Left ventricle myocardium inferior (tissue), 1 donor: ENCODE results near the gene NRROS. TPM values are rescaled to one million over a fixed set of nuclear protein-coding genes. Genes with fewer than 3 reads are reported as not detected.

Source experiments
- DNase-seq: peaks from one replicate; pipeline ENCODE4 v3.0.0-alpha.2; 2020
- H3K27ac ChIP-seq: fragments of 200-600 bp; replicated peaks from 2 replicates; pipeline ENCODE4 v1.8.0; 2021
- H3K27me3 ChIP-seq: fragments of 200-600 bp; 2 replicates; pipeline ENCODE4 v1.8.0; 2021; ENCODE audit warnings: low read depth
- H3K36me3 ChIP-seq: fragments of 200-600 bp; 2 replicates; pipeline ENCODE4 v1.8.0; 2021
- H3K4me1 ChIP-seq: fragments of 200-600 bp; 2 replicates; pipeline ENCODE4 v1.8.0; 2021
- H3K4me3 ChIP-seq: fragments of 200-600 bp; 2 replicates; pipeline ENCODE4 v1.8.0; 2021; ENCODE audit warnings: mild to moderate bottlenecking, moderate library complexity
- H3K9me3 ChIP-seq: fragments of 200-600 bp; replicated peaks from 2 replicates; pipeline ENCODE4 v1.8.0; 2021
- CTCF ChIP-seq: fragments of 200-600 bp; IDR thresholded peaks from 2 replicates; pipeline ENCODE4 v1.8.0; 2021; ENCODE audit warnings: antibody characterized with exemption, mild to moderate bottlenecking, borderline replicate concordance
- intact Hi-C: fragments of 100-400 bp; cut with micrococcal nuclease; formaldehyde crosslinking; loops from one replicate; pipeline ENCODE4 v1.11.0; 2022
- total RNA-seq: library from RNA; stranded (reverse); fragmentation: NEBNext Ultra II Directional; extraction: Animal tissue kit (Norgen Biotek cat#: 25700); gene quantifications from one replicate; pipeline ENCODE4 v1.2.1, GENCODE V29; 2021
- donor health status: DM: no; HTN: yes; CAD: no; lungs with severe emphysema.

NRROS gene
- total RNA-seq, 1 donor from 2014 or later: 2.4 TPM

DNA sequence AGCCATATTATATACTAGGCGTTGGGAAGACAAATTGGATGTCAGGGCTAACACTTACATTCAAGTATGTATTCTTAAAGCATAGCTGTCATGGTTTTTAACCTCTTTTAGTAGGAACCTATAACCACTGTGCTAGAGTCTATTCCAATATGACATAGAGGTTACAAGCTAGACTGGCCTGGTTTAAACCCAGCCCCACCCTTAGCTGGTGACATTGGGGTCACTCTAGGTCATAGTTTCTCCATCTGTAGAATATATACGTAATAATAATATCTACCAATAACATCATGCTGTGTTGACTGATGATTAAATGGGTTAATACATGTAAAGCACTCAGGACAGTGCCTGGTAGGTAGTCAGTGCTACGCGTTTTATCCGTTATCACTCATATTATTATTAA is 16.7 kb downstream of the NRROS start:
- Histone ChIP-seq H3K27me3 (no peaks in the 10 kb centered on the region), H3K36me3 (peaks cover 4% of the 10 kb centered on the region), H3K9me3 (no peaks in the 10 kb centered on the region), H3K4me3 (no peak overlapping the region), H3K4me1 (peaks cover 23% of the 10 kb centered on the region), H3K27ac (no peak overlapping the region)
- intact Hi-C loops: no loop called here
- DNase-seq: no peak
- TF ChIP-seq CTCF: no peak

GRCh38 chr3:196659901-196660351 is 20.4 kb downstream of the NRROS start:
- no peaks in the 10 kb centered on the region for H3K9me3 ChIP-seq
- H3K4me1 ChIP-seq: no peaks in the 10 kb centered on the region
- no peaks in the 10 kb centered on the region for H3K27me3 ChIP-seq
- intact Hi-C loops: no loop called here
- no peak overlapping the region for H3K27ac ChIP-seq
- TF ChIP-seq CTCF: no peak
- H3K4me3 ChIP-seq: no peak overlapping the region
- DNase-seq: no peak
- H3K36me3 ChIP-seq: peaks cover 9% of the 10 kb centered on the region

GRCh38 chr3:196660381-196661166 is 21.1 kb downstream of the NRROS start:
- Histone ChIP-seq H3K4me1 (no peaks in the 10 kb centered on the region), H3K27ac (no peak overlapping the region), H3K27me3 (no peaks in the 10 kb centered on the region), H3K36me3 (peaks cover 9% of the 10 kb centered on the region), H3K9me3 (no peaks in the 10 kb centered on the region), H3K4me3 (no peak overlapping the region)
- DNase-seq: no peak
- intact Hi-C loops: no loop called here
- no peak for TF ChIP-seq CTCF

DNA sequence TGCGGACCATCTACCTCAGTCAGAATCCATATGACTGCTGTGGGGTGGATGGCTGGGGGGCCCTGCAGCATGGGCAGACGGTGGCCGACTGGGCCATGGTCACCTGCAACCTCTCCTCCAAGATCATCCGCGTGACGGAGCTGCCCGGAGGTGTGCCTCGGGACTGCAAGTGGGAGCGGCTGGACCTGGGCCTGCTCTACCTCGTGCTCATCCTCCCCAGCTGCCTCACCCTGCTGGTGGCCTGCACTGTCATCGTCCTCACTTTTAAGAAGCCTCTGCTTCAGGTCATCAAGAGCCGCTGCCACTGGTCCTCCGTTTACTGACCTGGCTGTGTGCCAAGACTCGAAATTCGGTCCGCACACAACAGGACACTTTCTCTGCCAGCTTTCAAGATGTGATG is 21.9 kb downstream of the NRROS start:
- Histone ChIP-seq H3K36me3 (peaks cover 9% of the 10 kb centered on the region), H3K9me3 (no peaks in the 10 kb centered on the region), H3K4me3 (no peak overlapping the region), H3K4me1 (no peaks in the 10 kb centered on the region), H3K27ac (no peak overlapping the region), H3K27me3 (no peaks in the 10 kb centered on the region)
- no peak for TF ChIP-seq CTCF
- no peak for DNase-seq
- intact Hi-C loops: no loop called here

DNA sequence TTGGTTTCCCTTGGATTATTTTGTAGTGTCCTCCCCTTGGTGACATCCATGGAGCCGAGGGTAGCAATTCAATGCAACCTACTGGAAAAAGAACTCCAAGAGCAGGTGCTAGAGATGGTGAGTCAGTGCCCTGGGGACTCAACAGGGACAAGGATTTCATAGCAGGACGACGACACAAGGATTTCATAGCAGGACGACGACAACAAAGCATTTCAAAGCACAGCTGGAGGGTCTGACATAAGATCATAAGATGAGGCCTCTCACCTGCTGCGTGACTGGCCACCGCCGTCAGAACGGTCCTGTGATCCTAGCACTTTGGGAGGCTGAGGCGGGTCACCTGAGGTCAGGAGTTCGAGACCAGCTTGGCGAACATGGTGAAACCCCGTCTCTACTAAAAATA is 22.5 kb downstream of the NRROS start:
- Histone ChIP-seq H3K4me3 (no peak overlapping the region), H3K27me3 (no peaks in the 10 kb centered on the region), H3K27ac (no peak overlapping the region), H3K4me1 (no peaks in the 10 kb centered on the region), H3K36me3 (peaks cover 9% of the 10 kb centered on the region), H3K9me3 (no peaks in the 10 kb centered on the region)
- intact Hi-C loops: no loop called here
- no peak for TF ChIP-seq CTCF
- no peak for DNase-seq
